ENCODE data around the gene INHA. TPM values are rescaled to one million over a fixed set of nuclear protein-coding genes. Genes with fewer than 3 reads are reported as not detected.

INHA gene, protein sequence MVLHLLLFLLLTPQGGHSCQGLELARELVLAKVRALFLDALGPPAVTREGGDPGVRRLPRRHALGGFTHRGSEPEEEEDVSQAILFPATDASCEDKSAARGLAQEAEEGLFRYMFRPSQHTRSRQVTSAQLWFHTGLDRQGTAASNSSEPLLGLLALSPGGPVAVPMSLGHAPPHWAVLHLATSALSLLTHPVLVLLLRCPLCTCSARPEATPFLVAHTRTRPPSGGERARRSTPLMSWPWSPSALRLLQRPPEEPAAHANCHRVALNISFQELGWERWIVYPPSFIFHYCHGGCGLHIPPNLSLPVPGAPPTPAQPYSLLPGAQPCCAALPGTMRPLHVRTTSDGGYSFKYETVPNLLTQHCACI
- total RNA-seq = 0.13 and 0.25 TPM in 2 replicates

DNA sequence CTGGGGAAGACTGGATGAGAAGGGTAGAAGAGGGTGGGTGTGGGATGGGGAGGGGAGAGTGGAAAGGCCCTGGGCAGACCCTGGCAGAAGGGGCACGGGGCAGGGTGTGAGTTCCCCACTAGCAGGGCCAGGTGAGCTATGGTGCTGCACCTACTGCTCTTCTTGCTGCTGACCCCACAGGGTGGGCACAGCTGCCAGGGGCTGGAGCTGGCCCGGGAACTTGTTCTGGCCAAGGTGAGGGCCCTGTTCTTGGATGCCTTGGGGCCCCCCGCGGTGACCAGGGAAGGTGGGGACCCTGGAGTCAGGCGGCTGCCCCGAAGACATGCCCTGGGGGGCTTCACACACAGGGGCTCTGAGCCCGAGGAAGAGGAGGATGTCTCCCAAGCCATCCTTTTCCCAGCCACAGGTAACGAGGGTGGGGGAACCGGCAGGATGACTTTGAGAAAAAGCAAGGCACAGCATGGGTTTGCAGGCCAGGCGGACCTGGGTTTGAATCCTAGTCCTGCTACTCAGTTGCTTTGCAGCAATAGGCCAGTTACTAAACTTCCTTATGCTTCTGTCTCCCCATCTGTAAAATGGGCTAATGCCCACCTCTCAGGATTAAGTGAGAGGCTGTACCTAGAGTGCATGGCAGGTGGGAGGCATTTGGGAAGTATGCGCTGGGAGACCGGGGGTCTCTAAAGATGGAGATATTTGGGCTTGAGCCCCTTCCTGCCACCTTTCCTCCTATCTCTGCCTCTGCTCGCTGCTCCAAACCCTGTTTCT, at the start of gene INHA:
Gene INHA, plus strand, starts transcription at position 74 of the 765 bp plus-strand sequence. Its CDS starts 65 bp downstream, at position 139.

DNA sequence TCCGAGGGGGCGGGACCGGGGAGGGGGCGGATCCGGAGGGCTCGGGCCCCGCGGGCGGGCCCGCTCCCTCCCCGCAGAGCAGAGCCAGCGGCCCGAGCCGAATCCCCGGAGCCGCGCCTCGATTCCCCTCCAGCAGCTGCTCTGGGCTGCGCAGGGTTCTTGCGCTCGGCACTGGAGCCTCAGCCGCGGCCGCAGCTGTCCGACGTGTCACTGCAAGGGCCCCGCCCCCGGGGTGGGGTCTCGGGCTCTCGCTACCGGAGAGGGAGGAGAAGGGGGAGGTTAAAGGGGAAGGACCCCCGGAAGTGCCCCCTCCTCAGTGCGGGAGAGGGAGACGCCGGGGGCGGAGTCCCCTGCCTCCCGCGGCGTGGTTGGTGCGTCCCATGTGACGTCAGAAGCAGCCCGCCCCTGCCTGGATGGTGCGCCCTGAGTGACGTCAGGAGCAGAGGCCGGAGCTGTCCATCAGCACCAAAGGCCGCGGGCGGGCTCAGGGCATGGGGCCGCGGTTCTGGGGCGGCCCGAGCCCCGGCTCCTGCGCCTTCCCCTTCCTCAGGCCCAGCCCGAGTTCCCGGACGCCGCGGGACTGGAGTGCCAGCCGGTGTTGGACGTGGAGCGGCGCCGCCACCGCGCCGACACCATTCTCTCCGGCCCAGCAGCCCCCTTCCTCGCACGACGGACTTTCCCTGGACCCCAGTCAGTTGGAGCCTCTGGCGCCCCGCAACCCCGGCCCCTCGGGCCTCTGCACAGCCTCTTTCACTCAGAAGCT, 28.3 kb upstream of the INHA start, which contains the start of the genes CHPF and TMEM198:
Gene CHPF, minus strand, starts transcription at position 214 of the 763 bp plus-strand sequence. CDS start 271 bp downstream, outside the sequence.
Gene TMEM198, plus strand, starts transcription at position 433 of the 763 bp plus-strand sequence. CDS start 700 bp downstream, outside the sequence.

DNA sequence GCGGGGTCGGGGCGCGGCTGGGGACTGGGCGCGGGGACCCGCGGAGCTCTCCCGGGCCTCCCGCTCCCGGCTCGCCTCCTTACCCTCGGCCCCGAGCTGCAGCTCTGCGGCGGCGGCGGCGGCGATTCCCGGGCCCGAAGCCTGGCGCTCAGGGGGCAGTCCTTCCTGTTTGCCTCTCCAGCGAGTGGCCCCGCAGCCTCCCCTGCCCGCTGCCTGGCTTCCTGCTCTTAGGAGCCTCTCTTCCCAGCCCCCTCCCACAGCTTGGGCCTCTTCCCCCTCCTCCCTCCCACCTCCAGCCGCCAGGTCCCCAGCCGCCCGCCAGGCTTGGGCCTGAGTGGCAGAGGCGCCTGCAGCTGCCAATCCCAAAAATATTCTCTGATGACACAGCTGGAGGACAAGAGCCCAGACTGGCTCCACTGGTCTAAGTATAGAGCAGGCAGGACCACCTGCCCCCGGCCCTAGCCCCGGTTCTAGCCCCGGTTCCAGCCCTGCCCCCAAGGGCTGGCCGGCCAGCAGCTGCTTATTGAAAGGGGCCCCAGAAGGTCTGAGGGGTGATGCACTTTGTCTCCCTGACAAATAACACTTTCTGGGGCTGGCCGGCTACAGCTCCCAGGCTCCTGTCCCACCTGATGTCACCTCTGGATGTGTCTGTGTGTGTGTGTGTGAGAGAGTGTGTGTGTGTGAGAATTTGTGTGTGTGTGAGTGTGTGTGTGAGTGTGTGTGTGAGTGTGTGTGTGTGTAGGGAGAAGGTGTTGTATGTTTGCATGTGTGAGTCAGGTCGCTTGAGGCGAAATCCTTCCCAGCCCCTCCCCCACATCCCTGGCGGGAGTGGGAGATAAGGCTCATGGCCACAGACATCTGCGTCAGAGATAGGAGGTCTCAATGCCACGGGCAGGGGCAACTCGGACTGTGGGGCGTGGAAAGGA, 536 bp upstream of the INHA start, which contains the start of gene OBSL1:
Gene OBSL1, minus strand, starts transcription at position 229 of the 926 bp plus-strand sequence. CDS start 307 bp downstream, outside the sequence.

DNA sequence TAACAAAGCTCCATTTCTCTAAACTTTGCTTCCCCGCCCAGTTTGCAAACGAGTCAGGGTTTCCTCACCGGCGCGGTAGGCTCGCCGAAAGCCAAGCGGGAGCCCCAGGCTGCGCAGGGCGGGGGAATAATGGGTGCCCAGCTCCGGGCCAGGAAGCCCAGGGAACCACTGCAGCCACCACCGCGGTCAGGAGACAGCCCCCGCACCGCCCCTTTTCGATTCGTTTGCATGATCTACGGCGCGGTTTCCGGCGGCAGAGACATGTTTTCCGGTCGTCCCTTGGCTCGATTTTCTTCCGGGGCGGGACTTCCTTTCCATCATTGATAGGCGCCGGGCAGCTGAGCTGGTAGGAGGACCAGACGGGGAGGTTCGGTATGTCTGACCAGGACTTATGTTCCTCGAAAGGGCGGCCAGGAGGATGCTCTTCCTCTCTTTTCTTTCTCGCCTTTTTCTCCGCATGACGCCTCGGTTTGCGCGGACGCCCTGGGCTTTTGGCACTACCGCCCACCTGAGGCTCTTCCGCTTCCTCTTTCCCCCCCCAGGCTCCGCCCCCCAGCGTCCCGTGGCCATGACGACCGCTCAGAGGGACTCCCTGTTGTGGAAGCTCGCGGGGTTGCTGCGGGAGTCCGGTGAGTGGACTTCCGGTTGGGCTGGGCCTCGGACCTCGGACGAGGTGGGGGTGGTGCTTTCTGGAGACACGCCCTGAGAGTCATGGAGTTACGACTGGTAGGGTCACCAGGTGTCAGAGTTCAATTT, 25.6 kb downstream of the INHA start, which contains the start of gene STK11IP:
Gene STK11IP, plus strand, starts transcription at position 306 of the 756 bp plus-strand sequence. Its CDS starts 263 bp downstream, at position 569.

Other genes with a start within 250 kb of the INHA start
- gene RESP18, start 239.6 kb upstream of the INHA start, total RNA-seq = not detected in 2 replicates
- 47.6 and 49.3 TPM in 2 replicates for gene DNPEP, start 184.4 kb upstream of the INHA start, total RNA-seq
- gene DES, start 153.9 kb upstream of the INHA start, total RNA-seq = 0.13 and 0.62 TPM in 2 replicates
- 11.1 and 25.1 TPM in 2 replicates for gene SPEG, start 137.5 kb upstream of the INHA start, total RNA-seq
- 45.5 and 55.0 TPM in 2 replicates for gene GMPPA, start 73.4 kb upstream of the INHA start, total RNA-seq
- gene ASIC4, start 57.8 kb upstream of the INHA start, total RNA-seq = 0.12 TPM in 1 of 2 replicates, not detected in the other
- gene CHPF, start 28.5 kb upstream of the INHA start, total RNA-seq = 107 and 128 TPM in 2 replicates
- 1.1 and 1.3 TPM in 2 replicates for gene TMEM198, start 28.3 kb upstream of the INHA start, total RNA-seq
- gene OBSL1, start 771 bp upstream of the INHA start, total RNA-seq = 28.4 and 43.8 TPM in 2 replicates
- gene STK11IP, start 25.5 kb downstream of the INHA start, total RNA-seq = 11.1 and 12.6 TPM in 2 replicates
- gene SLC4A3, start 55.3 kb downstream of the INHA start, total RNA-seq = 0.40 and 0.50 TPM in 2 replicates